HPDE6-E6E7 (cell line): ENCODE measurements around the gene SMIM20.

Source experiments
- DNase-seq: peaks from one replicate; pipeline ENCODE4 v3.0.0; 2011; ENCODE audit warnings: missing footprints; ENCODE audit errors: extremely low spot score

The SMIM20 gene

GRCh38 chr4:25954293-25954904, 40.4 kb downstream of the SMIM20 start:
- DNase-seq: no peak

GRCh38 chr4:25955705-25956104, 41.7 kb downstream of the SMIM20 start:
- no peak for DNase-seq

- no peak for DNase-seq
Measured at GRCh38 chr4:25956260-25956659, 42.2 kb downstream of the SMIM20 start.

- DNase-seq: no peak
Measured at GRCh38 chr4:25958110-25958509, 44.1 kb downstream of the SMIM20 start.

GRCh38 chr4:25962393-25962792, 48.4 kb downstream of the SMIM20 start:
- no peak for DNase-seq

GRCh38 chr4:25965629-25966028, 51.6 kb downstream of the SMIM20 start:
- no peak for DNase-seq

GRCh38 chr4:25966171-25966570, 52.2 kb downstream of the SMIM20 start:
- no peak for DNase-seq

- DNase-seq: no peak
Measured at GRCh38 chr4:25969374-25970155, 55.5 kb downstream of the SMIM20 start.

- DNase-seq: no peak
Measured at GRCh38 chr4:25970226-25970675, 56.2 kb downstream of the SMIM20 start.

- no peak for DNase-seq
Measured at GRCh38 chr4:25970691-25971432, 56.8 kb downstream of the SMIM20 start.

- DNase-seq: no peak
Measured at GRCh38 chr4:25972366-25972765, 58.3 kb downstream of the SMIM20 start.

GRCh38 chr4:25972984-25973745, 59.1 kb downstream of the SMIM20 start:
- no peak for DNase-seq

GRCh38 chr4:25976780-25977179, 62.8 kb downstream of the SMIM20 start:
- no peak for DNase-seq

GRCh38 chr4:25977397-25978170, 63.6 kb downstream of the SMIM20 start:
- DNase-seq: no peak

GRCh38 chr4:25978327-25978726, 64.3 kb downstream of the SMIM20 start:
- no peak for DNase-seq
